Naive B cell (primary cell): ENCODE results near the gene SLC2A9. TPM values are rescaled to one million over a fixed set of nuclear protein-coding genes. Genes with fewer than 3 reads are reported as not detected.
A peak's percentile ranks its signal among the peaks of the same experiment; 100 is the strongest.

Source experiments
- ATAC-seq, 2 donors: fragments of 150-1000 bp; cut with Tn5 transposase; 2 replicates each; pipeline ENCODE4 v1.10.0; 2021; ENCODE audit warnings: low read depth in 2 of 2, mild to moderate bottlenecking in 2 of 2, moderate library complexity in 2 of 2
- DNase-seq: peaks from one replicate; pipeline ENCODE4 v3.0.0; 2022
- H3K27ac Mint-ChIP-seq, 6 donors: one replicate each; pipeline ENCODE4 v1.8.0; 2020 to 2022; ENCODE audit warnings: mild to moderate bottlenecking in 6 of 6, mixed read lengths in 6 of 6, moderate library complexity in 5 of 6, inconsistent platforms in 2 of 6
- H3K27me3 Mint-ChIP-seq, 3 donors: one replicate each; pipeline ENCODE4 v1.8.0; 2021 to 2022; ENCODE audit warnings: mixed read lengths in 3 of 3, mild to moderate bottlenecking in 1 of 3
- H3K36me3 Mint-ChIP-seq, 2 donors: one replicate each; pipeline ENCODE4 v1.8.0; 2020 to 2022; ENCODE audit warnings: mixed read lengths in 2 of 2, inconsistent platforms in 1 of 2, mild to moderate bottlenecking in 1 of 2
- H3K4me1 Mint-ChIP-seq, 3 donors: one replicate each; pipeline ENCODE4 v1.8.0; 2020 to 2022; ENCODE audit warnings: mixed read lengths in 3 of 3, inconsistent platforms in 1 of 3, mild to moderate bottlenecking in 1 of 3, moderate library complexity in 1 of 3
- H3K4me3 Mint-ChIP-seq, 8 donors: one replicate each; pipeline ENCODE4 v1.8.0; 2020 to 2022; ENCODE audit warnings: mild to moderate bottlenecking in 8 of 8, mixed read lengths in 8 of 8, moderate library complexity in 8 of 8, inconsistent platforms in 2 of 8
- H3K9me3 Mint-ChIP-seq, 7 donors: one replicate each; pipeline ENCODE4 v1.8.0; 2020 to 2022; ENCODE audit warnings: mixed read lengths in 7 of 7, mild to moderate bottlenecking in 5 of 7, inconsistent platforms in 2 of 7, moderate library complexity in 1 of 7
- polyA plus RNA-seq, 6 donors: library from polyadenylated mRNA; unstranded; fragments of 300-500 nt; fragmentation: Illumina TruSeq; gene quantifications; one replicate each; pipeline ENCODE4 v1.2.3, GENCODE V29; 2021; ENCODE audit warnings: low read depth in 6 of 6

Gene SLC2A9
- polyA plus RNA-seq, 6 donors from 2014 or later: 0.52 to 1.4 (median 1.3) TPM; not detected in 1

- H3K36me3 Mint-ChIP-seq: peaks cover 0 to 2% of the 10 kb centered on the region in 2 donors
- H3K27ac Mint-ChIP-seq: peak overlapping the region in 1 of 6 donors; percentile 21
- H3K27me3 Mint-ChIP-seq: peaks cover 0 to 18% (median 4%) of the 10 kb centered on the region in 3 donors
- DNase-seq (no peak), ATAC-seq (no peak)
- H3K9me3 Mint-ChIP-seq: no peaks in the 10 kb centered on the region
- H3K4me3 Mint-ChIP-seq: no peak overlapping the region
- H3K4me1 Mint-ChIP-seq: peaks cover 11 to 22% (median 13%) of the 10 kb centered on the region in 3 donors
These were observed 13.4 kb upstream of the SLC2A9 start for GRCh38 chr4:10034612-10035104.

- Mint-ChIP-seq H3K36me3 (no peaks in the 10 kb centered on the region), H3K4me3 (peak overlapping the region in 1 of 8 donors; percentile 5), H3K27me3 (peaks cover 0 to 18% (median 0%) of the 10 kb centered on the region in 3 donors), H3K4me1 (peaks cover 11 to 22% (median 13%) of the 10 kb centered on the region in 3 donors), H3K9me3 (no peaks in the 10 kb centered on the region), H3K27ac (peak overlapping the region in 2 of 6 donors; percentile 10 to 21)
- DNase-seq (no peak), ATAC-seq (no peak)
These were observed 12.8 kb upstream of the SLC2A9 start for GRCh38 chr4:10034136-10034535.

GRCh38 chr4:10033191-10033881 is 12.0 kb upstream of the SLC2A9 start:
- peak; percentile 58 to 83 for ATAC-seq
- no peak for DNase-seq
- Mint-ChIP-seq H3K4me3 (peak overlapping the region in 3 of 8 donors; percentile 5 to 41 (median 17)), H3K4me1 (peaks cover 11 to 22% (median 13%) of the 10 kb centered on the region in 3 donors), H3K9me3 (no peaks in the 10 kb centered on the region), H3K27me3 (peaks cover 0 to 24% (median 0%) of the 10 kb centered on the region in 3 donors), H3K36me3 (no peaks in the 10 kb centered on the region), H3K27ac (peak overlapping the region in 2 of 6 donors; percentile 9 to 10)

GRCh38 chr4:10032625-10033024 is 11.3 kb upstream of the SLC2A9 start:
- ATAC-seq (no peak), DNase-seq (no peak)
- H3K36me3 Mint-ChIP-seq: no peaks in the 10 kb centered on the region
- no peak overlapping the region for H3K4me3 Mint-ChIP-seq
- no peaks in the 10 kb centered on the region for H3K9me3 Mint-ChIP-seq
- peaks cover 11 to 22% (median 13%) of the 10 kb centered on the region in 3 donors for H3K4me1 Mint-ChIP-seq
- H3K27me3 Mint-ChIP-seq: peaks cover 0 to 29% (median 5%) of the 10 kb centered on the region in 3 donors
- H3K27ac Mint-ChIP-seq: peak overlapping the region in 1 of 6 donors; percentile 4

GRCh38 chr4:10031668-10032590 is 10.6 kb upstream of the SLC2A9 start:
- DNase-seq (no peak), ATAC-seq (no peak)
- peaks cover 11 to 22% (median 13%) of the 10 kb centered on the region in 3 donors for H3K4me1 Mint-ChIP-seq
- H3K4me3 Mint-ChIP-seq: no peak overlapping the region
- H3K27ac Mint-ChIP-seq: peak overlapping the region in 1 of 6 donors; percentile 29
- no peaks in the 10 kb centered on the region for H3K9me3 Mint-ChIP-seq
- H3K27me3 Mint-ChIP-seq: peaks cover 4 to 36% (median 12%) of the 10 kb centered on the region in 3 donors
- no peaks in the 10 kb centered on the region for H3K36me3 Mint-ChIP-seq

- no peak overlapping the region for H3K4me3 Mint-ChIP-seq
- peaks cover 11 to 22% (median 13%) of the 10 kb centered on the region in 3 donors for H3K4me1 Mint-ChIP-seq
- H3K27me3 Mint-ChIP-seq: peaks cover 4 to 40% (median 17%) of the 10 kb centered on the region in 3 donors
- no peak for DNase-seq
- ATAC-seq: no peak
- H3K27ac Mint-ChIP-seq: peak overlapping the region in 1 of 6 donors; percentile 29
- no peaks in the 10 kb centered on the region for H3K9me3 Mint-ChIP-seq
- H3K36me3 Mint-ChIP-seq: no peaks in the 10 kb centered on the region
These were observed 9.8 kb upstream of the SLC2A9 start for GRCh38 chr4:10030972-10031667.

- no peaks in the 10 kb centered on the region for H3K36me3 Mint-ChIP-seq
- H3K27me3 Mint-ChIP-seq: peaks cover 4 to 40% (median 23%) of the 10 kb centered on the region in 3 donors
These were observed 8.1 kb upstream of the SLC2A9 start for GRCh38 chr4:10029403-10029802.

GRCh38 chr4:10028910-10029309 is 7.6 kb upstream of the SLC2A9 start:
- Mint-ChIP-seq H3K4me3 (no peak overlapping the region), H3K9me3 (no peaks in the 10 kb centered on the region), H3K36me3 (no peaks in the 10 kb centered on the region), H3K4me1 (peaks cover 12 to 24% (median 15%) of the 10 kb centered on the region in 3 donors), H3K27ac (no peak overlapping the region), H3K27me3 (peaks cover 4 to 40% (median 23%) of the 10 kb centered on the region in 3 donors)
- DNase-seq (no peak), ATAC-seq (no peak)

More at GRCh38 chr4:10029403-10029802, 8.1 kb upstream of the SLC2A9 start:
- Mint-ChIP-seq H3K4me1 (peaks cover 11 to 22% (median 13%) of the 10 kb centered on the region in 3 donors), H3K27ac (no peak overlapping the region), H3K4me3 (no peak overlapping the region), H3K9me3 (no peaks in the 10 kb centered on the region)
- DNase-seq (no peak), ATAC-seq (no peak)

- DNase-seq: no peak
- Mint-ChIP-seq H3K9me3 (no peaks in the 10 kb centered on the region), H3K4me1 (peaks cover 19 to 23% (median 22%) of the 10 kb centered on the region in 3 donors), H3K36me3 (no peaks in the 10 kb centered on the region), H3K27me3 (peaks cover 4 to 23% (median 21%) of the 10 kb centered on the region in 3 donors), H3K4me3 (no peak overlapping the region), H3K27ac (no peak overlapping the region)
- ATAC-seq: no peak
These were observed 5.2 kb upstream of the SLC2A9 start for GRCh38 chr4:10026485-10026884.

- Mint-ChIP-seq H3K4me1 (peaks cover 22 to 33% (median 23%) of the 10 kb centered on the region in 3 donors), H3K4me3 (no peak overlapping the region)
- ATAC-seq: no peak
These were observed 4.0 kb upstream of the SLC2A9 start for GRCh38 chr4:10025230-10025806.

GRCh38 chr4:10024303-10024702 is 3.0 kb upstream of the SLC2A9 start:
- DNase-seq: no peak
- H3K36me3 Mint-ChIP-seq: no peaks in the 10 kb centered on the region
- no peaks in the 10 kb centered on the region for H3K9me3 Mint-ChIP-seq
- ATAC-seq: no peak
- no peak overlapping the region for H3K4me3 Mint-ChIP-seq
- H3K4me1 Mint-ChIP-seq: peaks cover 25 to 43% (median 29%) of the 10 kb centered on the region in 3 donors
- H3K27ac Mint-ChIP-seq: peak overlapping the region in 2 of 6 donors; percentile 6 to 83
- H3K27me3 Mint-ChIP-seq: peaks cover 4 to 23% (median 21%) of the 10 kb centered on the region in 3 donors

More at GRCh38 chr4:10025230-10025806, 4.0 kb upstream of the SLC2A9 start:
- no peaks in the 10 kb centered on the region for H3K9me3 Mint-ChIP-seq
- no peak overlapping the region for H3K27ac Mint-ChIP-seq
- DNase-seq: no peak
- peaks cover 4 to 23% (median 21%) of the 10 kb centered on the region in 3 donors for H3K27me3 Mint-ChIP-seq
- no peaks in the 10 kb centered on the region for H3K36me3 Mint-ChIP-seq

GRCh38 chr4:10023806-10024205 is 2.5 kb upstream of the SLC2A9 start:
- H3K27ac Mint-ChIP-seq: peak overlapping the region in 2 of 6 donors; percentile 6 to 83
- ATAC-seq (no peak), DNase-seq (no peak)
- no peaks in the 10 kb centered on the region for H3K9me3 Mint-ChIP-seq
- H3K36me3 Mint-ChIP-seq: no peaks in the 10 kb centered on the region
- H3K27me3 Mint-ChIP-seq: peaks cover 4 to 23% (median 18%) of the 10 kb centered on the region in 3 donors
- peaks cover 29 to 48% (median 34%) of the 10 kb centered on the region in 3 donors for H3K4me1 Mint-ChIP-seq
- H3K4me3 Mint-ChIP-seq: peak overlapping the region in 1 of 8 donors; percentile 22
